Activated CD4-positive, alpha-beta T cell treated with anti-CD3 and anti-CD28 coated beads for 48 hours (primary cell): ENCODE results near the gene MRPL38.
A peak's percentile ranks its signal among the peaks of the same experiment; 100 is the strongest.
"Not testable (repeated sequence)": the region's sequence is repeated elsewhere in the genome, so short reads cannot be mapped to it uniquely, and the experiment has no call there.

Source experiments
- DNase-seq: peaks from one replicate; pipeline ENCODE4 v3.0.0-alpha.2; 2020

The MRPL38 gene

GRCh38 chr17:75875182-75875939 lies 29.3 kb downstream of the MRPL38 start:
- DNase-seq, result no peak

DNA sequence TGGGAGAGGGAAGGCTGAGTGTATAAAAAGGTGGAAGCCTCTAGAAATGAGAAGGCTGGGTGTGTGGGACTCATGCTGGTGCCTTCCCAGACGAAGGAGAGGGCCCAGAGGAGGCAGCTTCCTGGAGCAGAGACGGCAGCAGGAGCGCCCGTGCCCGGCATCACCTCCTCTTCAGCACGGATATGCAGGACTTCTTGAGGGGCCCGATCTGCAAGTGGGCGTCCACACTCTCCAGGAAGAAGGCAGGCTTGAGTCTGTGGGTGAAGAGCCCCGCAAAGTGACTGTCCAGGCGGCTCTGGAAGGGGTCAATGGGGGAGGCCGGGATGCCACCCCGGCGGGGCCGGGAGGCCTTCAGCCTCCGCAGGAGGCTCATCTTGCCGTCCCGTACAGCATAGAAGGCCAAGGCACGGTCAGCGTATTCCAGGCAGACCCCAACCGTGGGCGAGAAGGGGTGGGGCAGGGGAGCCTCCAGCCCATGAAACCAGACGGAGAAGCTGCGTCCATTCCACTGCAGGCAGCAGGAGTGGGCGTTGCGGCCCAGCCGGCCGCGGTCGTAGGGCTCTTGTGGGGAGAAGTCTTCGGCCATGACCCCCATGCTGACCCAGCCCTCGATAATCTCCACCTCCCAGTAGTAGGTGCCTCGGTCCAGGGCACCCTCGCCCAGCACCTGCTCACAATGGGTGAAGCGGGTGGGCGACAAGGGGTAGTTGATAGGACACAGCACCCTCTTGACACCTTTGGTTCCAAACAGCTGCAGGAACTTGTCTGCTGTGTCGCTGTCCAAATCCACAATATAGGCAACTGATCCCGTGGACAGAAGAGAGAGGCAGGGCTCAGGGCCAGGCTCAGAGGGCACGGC lies 30.1 kb downstream of the MRPL38 start:
- no peak for DNase-seq

DNA sequence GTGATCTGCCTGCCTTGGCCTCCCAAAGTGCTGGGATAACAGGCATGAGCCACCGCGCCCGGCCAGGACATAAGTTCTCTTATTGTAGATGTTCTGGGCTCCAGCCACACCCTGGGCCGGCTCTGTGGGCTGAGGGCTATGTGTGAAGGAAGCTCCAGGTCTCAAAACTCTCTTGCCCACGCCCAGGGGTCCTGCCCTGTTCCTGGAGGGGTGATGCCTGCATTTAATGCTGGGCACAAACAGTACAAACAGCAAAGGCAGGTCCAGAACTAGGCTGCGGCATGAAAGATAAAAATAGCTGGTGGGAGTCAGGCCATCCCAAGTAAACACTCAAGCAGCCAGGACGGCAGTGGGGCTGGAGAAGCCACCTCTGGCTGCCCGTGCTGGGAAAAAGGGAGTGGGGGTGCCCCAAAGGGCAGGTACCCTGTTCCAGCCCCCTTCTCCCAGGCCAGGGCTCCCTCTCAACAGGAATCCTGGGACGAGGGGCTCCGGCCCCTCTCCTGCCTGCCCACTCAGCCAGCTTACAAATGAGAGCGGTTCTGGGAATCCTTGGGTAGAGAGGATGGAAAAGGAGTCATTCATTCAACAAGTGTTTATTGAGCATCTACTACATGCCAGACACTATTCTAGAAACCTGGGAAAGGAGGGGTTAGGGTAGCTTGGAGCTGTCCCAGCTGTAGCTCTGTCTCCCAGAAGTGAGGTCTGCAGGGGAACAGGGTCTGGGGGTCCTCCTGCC lies 30.9 kb downstream of the MRPL38 start:
- DNase-seq, result no peak

- peak; percentile 49 for DNase-seq
These were observed 32.0 kb downstream of the MRPL38 start for GRCh38 chr17:75872434-75873351.

DNA sequence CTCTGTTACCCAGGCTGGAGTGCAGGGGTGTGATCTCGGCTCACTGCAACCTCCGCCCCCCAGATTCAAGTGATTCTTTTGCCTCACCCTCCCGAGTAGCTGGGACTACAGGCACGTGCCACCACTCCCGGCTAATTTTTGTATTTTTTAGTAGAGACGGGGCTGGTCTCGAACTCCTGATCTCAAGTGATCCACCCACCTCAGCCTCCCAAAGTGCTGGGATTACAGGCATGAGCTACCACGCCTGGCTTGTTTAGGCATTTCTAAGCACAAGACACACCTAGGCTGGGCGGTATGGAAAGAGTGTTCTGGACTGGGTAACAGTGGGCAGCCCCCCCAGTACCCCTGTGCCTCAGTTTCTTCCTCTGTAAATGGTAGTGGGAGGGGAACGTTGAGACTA lies 34.5 kb downstream of the MRPL38 start:
- not testable (repeated sequence) for DNase-seq

DNA sequence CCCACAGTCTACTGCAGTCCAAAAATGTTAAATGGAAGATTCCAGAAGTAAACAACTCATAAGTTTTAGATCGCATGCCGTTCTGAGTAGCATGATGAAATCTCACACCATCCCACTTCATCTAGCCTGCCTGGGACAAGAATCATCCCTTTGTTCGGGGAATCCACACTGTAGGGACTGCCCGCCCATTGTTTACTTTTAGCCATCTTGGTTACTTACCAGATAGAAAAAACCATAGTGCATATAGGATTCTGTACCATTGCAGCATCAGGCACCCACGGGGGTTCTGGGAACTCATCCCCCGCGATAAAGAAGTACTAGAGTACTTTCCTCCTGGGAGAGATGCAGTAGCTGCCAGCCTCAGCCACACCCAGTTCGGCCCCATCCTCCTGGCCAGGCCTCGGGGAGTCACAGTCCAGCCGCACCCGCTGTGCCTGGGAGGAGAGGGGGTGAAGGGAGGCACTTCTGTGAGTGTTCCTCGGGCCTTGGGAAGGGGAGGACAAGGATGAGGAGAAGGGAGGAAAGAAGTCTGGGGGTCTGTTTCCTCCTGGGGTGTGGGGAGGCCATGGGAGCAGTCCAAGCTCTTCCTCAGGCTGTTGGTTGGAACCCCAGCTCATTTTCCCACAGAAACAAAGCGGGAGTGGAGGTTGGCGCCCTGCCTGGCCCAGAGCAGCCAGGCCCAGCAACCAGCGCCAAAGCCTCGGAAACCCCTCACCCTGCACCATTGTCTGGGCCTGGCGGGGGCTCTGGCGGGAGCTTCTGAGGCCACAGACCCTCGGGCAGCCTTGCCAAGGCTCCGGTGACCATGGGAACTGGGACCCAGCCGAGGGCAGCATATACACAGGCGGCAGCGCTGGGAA lies 35.2 kb downstream of the MRPL38 start:
- DNase-seq, result no peak

GRCh38 chr17:75868730-75869281 lies 35.9 kb downstream of the MRPL38 start:
- not testable (repeated sequence) for DNase-seq

DNA sequence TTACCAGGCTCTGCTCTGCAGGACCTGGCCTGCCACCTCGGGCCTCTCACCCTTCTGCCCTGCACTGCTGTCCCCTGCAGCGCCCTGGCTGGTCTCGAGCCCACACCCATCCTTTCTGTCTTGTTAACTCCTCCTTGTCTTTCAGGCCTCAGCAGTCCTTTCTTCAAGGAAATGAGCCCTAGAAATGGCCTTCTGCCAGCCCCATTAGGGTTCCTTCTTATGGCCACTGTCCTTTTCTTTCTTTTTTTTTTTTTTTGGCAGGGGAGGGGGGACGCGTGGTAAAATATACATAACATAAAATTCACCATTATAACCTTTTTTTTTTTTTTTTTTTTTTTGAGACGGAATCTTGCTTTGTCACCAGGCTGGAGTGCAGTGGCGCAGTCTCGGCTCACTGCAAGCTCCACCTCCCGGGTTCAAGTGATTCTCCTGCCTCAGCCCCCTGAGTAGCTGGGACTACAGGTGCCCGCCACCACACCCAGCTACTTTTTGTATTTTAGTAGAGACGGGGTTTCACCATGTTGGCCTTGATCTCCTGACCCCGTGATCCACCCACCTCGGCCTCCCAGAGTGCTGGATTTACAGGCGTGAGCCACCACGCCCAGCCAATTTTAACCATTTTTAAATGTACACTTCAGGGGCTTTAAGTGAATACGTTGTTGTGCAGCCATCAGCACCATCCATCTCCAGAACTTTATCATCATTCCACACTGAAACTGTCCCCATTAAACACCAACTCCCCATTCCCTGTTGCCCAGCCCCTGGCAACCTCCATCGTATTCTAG lies 39.1 kb downstream of the MRPL38 start:
- not testable (repeated sequence) for DNase-seq

- DNase-seq, result not testable (repeated sequence)
These were observed 39.8 kb downstream of the MRPL38 start for GRCh38 chr17:75864887-75865286.

GRCh38 chr17:75864448-75864871 lies 40.2 kb downstream of the MRPL38 start:
- peak; percentile 54 for DNase-seq

GRCh38 chr17:75861927-75862317 lies 42.8 kb downstream of the MRPL38 start:
- no peak for DNase-seq

DNA sequence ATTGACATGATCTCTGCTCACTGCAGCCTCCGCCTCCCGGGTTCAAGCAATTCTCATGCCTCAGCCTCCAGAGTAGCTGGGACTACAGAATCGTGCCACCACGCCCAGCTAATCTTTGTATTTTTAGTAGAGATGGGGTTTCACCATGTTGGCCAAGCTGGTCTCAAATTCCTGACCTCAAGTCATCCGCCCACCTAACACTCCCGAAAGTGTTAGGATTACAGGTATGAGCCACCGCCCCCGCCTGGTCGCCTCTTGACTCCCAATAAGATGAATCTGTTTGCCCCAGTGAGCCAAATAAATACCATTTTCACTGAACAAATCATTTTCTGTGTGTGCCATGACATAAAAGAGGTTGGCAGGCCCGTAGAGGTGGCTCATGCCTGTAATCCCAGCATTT lies 45.3 kb downstream of the MRPL38 start:
- DNase-seq, result not testable (repeated sequence)

DNA sequence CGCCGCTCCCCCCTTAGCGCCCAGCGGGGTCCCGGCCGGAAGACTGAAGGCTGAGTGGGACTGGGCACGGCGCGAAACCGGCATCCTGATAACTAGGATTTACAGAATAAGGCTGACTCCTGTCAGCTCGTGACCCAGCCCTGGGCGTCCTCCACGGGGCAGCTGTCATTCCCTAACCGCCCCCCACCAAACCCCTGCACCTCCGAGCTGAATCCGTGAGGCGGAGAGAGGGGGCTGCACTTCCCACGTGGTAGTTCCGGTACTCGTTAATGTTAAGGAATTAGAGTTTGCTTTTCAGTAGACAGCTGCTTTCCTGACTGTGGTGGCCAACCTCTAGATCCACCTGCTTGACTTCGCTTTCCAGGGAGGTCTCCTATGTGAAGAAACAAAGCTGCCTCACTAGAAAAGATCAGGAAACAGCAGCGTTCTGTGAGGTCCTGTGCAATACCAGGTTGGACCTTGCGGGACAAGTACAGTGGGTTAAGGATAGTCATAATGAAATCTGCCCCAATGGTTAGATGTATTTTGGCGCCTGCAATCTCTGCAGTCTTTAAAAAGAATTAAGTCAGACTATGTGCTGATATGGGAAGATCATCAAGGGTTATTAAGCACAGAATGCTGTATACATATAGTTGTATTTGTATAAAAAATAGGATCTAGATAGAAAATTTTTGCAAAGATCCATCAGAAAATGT lies 48.5 kb downstream of the MRPL38 start:
- DNase-seq, result peak; percentile 24

DNA sequence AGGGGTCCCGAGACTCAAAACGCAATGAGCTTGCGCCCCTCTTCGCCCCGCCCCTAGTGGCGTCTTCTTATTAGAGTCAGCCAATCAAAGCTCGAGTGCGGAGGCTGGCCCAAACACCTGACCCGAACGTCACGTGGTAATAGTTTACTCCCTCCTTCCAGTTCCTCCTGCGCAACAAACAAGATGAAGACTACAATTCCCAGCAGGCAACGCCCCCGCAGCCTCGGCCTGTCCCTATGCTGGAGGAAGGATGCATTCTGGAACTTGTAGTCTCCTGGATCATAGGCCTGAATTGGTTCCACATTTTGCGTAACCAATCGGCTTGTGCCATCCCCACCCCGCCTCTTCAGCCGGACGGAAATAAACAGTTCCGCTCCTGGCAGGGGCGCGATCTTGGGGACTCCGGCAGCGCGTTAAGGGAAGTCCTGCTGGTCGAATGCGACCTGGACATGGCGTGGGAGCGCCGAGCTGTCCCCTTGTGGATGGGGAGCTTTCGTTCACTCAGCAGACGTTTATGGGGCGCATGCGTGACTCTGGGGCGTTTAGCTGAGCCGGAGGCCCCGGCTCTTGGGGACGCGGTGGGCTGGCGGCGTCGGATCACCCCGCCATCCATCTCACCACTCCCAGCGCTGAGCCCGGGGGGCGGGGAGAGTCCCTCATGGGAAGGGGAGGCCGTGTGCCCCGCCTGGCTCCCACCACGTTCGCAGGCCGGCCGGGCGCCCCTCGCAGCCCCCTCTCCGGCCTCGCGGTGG lies 49.2 kb downstream of the MRPL38 start, which contains the start of gene WBP2:
WBP2 (minus strand) TSS at position 26 of the 752 bp plus-strand sequence. CDS start 38 bp downstream, outside the sequence.
- DNase-seq, result peak; percentile 99

- DNase-seq, result no peak
These were observed 49.8 kb downstream of the MRPL38 start for GRCh38 chr17:75854881-75855309.

GRCh38 chr17:75854101-75854748 lies 50.5 kb downstream of the MRPL38 start:
- no peak for DNase-seq

DNA sequence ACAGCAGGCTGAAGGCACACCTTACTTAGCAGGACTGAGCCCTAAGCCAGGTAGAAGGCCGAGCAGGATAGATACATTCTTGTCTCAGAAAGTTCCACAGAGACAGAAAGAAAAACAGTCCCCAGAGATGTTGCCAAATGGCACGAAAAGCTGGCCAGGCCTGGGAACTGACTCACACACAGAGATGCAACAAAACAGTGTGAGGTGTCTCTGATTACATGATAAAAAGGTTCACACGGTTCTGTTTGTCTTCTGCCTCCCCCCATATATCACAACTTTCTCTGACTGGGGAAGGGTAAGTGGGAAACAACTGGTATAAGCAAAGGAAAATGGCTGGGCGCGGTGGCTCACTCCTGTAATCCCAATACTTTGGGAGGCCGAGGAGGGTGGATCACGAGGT lies 51.3 kb downstream of the MRPL38 start:
- no peak for DNase-seq

DNA sequence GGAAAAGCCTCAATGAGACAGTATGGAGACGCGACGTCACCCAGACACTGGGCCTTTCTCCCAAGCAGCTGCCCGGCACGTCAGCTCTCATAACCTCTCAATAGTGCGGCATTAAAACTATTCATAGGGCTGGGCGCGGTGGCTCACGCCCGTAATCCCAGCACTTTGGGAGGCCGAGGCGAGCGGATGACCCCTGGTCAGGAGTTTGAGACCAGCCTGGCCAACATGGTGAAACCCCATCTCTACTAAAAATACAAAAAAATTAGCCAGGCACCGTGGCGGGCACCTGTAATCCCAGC lies 53.0 kb downstream of the MRPL38 start:
- not testable (repeated sequence) for DNase-seq
